Endothelial cell (in vitro differentiated cells): ENCODE data around the gene LRRC8B. TPM values are rescaled to one million over a fixed set of nuclear protein-coding genes. Genes with fewer than 3 reads are reported as not detected.

ENCODE experiments used
- DNase-seq: peaks from one replicate; pipeline ENCODE4 v3.0.0; 2021; ENCODE audit warnings: low spot score
- H3K27ac Mint-ChIP-seq: one replicate; pipeline ENCODE4 v1.8.0; 2021; ENCODE audit warnings: mixed read lengths, inconsistent platforms; ENCODE audit not compliant: unreplicated experiment
- H3K27me3 Mint-ChIP-seq: one replicate; pipeline ENCODE4 v1.8.0; 2021; ENCODE audit warnings: mild to moderate bottlenecking, moderate library complexity, mixed read lengths, inconsistent platforms; ENCODE audit not compliant: unreplicated experiment
- H3K36me3 Mint-ChIP-seq: one replicate; pipeline ENCODE4 v1.8.0; 2021; ENCODE audit warnings: mild to moderate bottlenecking, low read depth, mixed read lengths, inconsistent platforms; ENCODE audit not compliant: unreplicated experiment
- H3K4me1 Mint-ChIP-seq: one replicate; pipeline ENCODE4 v1.8.0; 2021; ENCODE audit warnings: mild to moderate bottlenecking, mixed read lengths, inconsistent platforms; ENCODE audit not compliant: unreplicated experiment
- H3K4me3 Mint-ChIP-seq: one replicate; pipeline ENCODE4 v1.8.0; 2021; ENCODE audit warnings: mild to moderate bottlenecking, mixed read lengths, inconsistent platforms; ENCODE audit not compliant: unreplicated experiment
- H3K9me3 Mint-ChIP-seq: one replicate; pipeline ENCODE4 v1.8.0; 2021; ENCODE audit warnings: mixed read lengths, inconsistent platforms; ENCODE audit not compliant: unreplicated experiment
- total RNA-seq: library from RNA; stranded (reverse); fragmentation: NEBNext Ultra II Directional; extraction: Animal tissue kit (Norgen Biotek cat#: 25700); gene quantifications from one replicate; pipeline ENCODE4 v1.2.1, GENCODE V29; 2021; ENCODE audit not compliant: unreplicated experiment
- TF ChIP-seq, protein P1 (sequence below): fragments of 200-600 bp; sonication (generic); IDR thresholded peaks from one replicate; pipeline ENCODE4 v1.5.0; 2021; ENCODE audit warnings: antibody characterized with exemption; ENCODE audit not compliant: unreplicated experiment

The LRRC8B gene
- total RNA-seq, 1 donor from 2014 or later: 14.5 TPM

DNA sequence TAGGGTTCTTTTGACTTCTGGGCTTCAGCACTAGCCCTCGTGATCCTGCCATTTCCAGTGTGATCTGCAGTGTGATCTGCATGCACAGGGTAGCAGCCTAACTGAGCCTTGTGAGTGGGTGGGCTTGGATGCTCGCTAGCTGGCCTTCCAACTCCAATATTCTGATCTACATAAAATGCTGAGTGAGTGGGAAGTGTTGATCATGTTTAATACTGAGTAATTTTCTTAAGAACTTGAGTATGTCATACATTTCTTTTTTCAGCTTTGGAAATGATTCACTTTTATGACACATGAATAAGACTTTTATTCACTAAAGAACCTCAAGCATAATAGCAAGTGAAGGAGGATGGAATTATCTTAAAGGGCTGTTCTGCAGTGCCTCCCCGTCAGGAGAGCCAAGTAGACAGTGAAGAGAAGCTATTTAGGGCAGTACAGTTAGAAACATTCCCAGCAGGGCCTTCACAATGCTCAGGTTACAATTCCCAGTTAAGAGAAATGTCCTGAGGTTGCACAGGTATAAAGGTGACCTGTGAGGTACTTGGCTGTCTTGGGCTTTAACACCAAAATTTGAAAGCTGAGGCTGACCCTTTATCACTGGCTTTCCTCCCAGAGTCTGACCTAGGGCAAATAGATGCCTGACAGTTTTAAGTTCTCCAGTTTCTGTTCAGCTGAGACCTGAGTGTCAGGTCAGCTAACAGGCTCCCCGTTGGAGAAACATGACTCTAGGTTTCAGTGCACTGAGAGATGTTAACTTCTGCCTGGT, 79.2 kb downstream of the LRRC8B start:
- peaks cover 13% of the 10 kb centered on the region for H3K4me1 Mint-ChIP-seq
- H3K4me3 Mint-ChIP-seq: no peak overlapping the region
- DNase-seq: no peak
- H3K9me3 Mint-ChIP-seq: no peaks in the 10 kb centered on the region
- no peaks in the 10 kb centered on the region for H3K27me3 Mint-ChIP-seq
- TF ChIP-seq, protein P1, sequence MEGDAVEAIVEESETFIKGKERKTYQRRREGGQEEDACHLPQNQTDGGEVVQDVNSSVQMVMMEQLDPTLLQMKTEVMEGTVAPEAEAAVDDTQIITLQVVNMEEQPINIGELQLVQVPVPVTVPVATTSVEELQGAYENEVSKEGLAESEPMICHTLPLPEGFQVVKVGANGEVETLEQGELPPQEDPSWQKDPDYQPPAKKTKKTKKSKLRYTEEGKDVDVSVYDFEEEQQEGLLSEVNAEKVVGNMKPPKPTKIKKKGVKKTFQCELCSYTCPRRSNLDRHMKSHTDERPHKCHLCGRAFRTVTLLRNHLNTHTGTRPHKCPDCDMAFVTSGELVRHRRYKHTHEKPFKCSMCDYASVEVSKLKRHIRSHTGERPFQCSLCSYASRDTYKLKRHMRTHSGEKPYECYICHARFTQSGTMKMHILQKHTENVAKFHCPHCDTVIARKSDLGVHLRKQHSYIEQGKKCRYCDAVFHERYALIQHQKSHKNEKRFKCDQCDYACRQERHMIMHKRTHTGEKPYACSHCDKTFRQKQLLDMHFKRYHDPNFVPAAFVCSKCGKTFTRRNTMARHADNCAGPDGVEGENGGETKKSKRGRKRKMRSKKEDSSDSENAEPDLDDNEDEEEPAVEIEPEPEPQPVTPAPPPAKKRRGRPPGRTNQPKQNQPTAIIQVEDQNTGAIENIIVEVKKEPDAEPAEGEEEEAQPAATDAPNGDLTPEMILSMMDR: no peak
- no peaks in the 10 kb centered on the region for H3K36me3 Mint-ChIP-seq
- H3K27ac Mint-ChIP-seq: no peak overlapping the region

DNA sequence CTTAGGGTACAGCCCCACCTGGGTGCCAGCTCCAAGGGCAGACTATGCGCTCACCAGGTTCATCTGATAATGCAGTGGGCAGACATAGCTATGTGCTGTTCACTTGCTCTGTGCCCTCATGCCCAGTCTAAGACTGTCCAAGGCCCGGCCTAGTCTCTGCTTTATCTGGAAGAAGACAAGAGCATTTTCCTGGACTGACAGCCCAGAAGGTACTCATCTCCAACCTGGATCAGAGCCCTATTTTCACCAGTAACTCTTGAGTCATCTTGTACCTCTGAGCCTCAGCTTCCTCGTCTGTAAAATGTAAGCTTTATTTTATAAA, 79.7 kb downstream of the LRRC8B start:
- Mint-ChIP-seq H3K4me1 (peaks cover 14% of the 10 kb centered on the region), H3K4me3 (no peak overlapping the region), H3K9me3 (no peaks in the 10 kb centered on the region), H3K27ac (no peak overlapping the region), H3K27me3 (no peaks in the 10 kb centered on the region), H3K36me3 (no peaks in the 10 kb centered on the region)
- no peak for DNase-seq
- TF ChIP-seq, protein P1: no peak

DNA sequence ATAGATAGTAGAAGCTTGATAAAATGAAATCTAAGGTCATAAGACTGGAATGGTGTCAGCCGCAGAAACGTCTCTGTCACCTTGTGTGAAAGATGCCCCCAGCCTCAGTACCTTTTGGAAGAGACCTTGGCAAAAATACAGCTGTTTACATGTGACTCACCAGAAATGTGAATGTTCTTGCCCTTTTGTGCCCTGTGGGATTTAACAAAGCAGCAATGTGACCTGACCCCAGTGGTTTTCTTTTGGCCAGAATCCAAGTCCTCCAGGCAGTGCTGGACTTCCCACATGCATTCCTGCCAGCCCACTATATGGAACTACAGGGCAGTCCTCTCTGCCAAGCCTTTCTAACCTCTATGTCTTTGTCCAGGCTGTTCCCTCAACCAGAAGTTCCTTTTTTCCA, 81.1 kb downstream of the LRRC8B start:
- Mint-ChIP-seq H3K36me3 (peaks cover under 1% of the 10 kb centered on the region), H3K4me3 (no peak overlapping the region), H3K4me1 (peaks cover 17% of the 10 kb centered on the region), H3K27ac (no peak overlapping the region), H3K9me3 (no peaks in the 10 kb centered on the region), H3K27me3 (no peaks in the 10 kb centered on the region)
- no peak for DNase-seq
- TF ChIP-seq, protein P1: no peak

DNA sequence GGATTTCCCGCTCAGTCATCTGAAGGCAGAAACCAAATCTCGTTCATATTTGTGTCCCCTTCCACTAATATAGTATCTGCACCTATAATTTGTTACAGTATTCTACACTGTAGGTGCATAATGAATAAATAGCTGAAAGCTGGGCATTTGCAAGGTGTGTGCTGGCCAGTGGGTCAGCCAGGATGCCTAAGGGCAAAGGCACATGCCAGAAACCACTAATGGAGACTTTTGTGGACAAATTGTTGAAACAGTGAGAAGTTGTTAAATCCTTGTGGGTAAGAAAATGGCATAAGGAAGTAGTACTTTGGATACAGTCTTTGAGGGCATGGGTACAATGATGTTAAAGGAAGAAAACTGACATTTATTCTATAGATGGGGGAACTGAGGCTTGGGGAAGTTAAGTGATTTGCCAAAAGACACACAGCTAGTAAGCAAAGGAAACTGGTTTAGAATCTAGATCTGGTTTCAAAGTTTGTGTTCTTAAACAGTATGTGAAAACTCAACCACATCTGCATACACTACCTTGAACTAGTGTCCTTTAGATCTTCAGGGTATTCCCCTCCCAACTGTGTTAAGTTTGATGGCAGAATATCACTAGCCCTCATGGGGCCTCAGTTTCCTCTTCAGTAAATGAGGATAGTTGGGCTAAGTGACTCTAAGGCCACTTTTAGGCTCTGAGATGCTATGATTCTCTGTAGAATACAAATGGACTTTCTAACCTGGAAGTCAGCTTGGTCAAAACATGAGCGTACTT, 81.8 kb downstream of the LRRC8B start:
- Mint-ChIP-seq H3K27me3 (no peaks in the 10 kb centered on the region), H3K27ac (no peak overlapping the region), H3K4me1 (peaks cover 17% of the 10 kb centered on the region), H3K36me3 (peaks cover 3% of the 10 kb centered on the region), H3K9me3 (no peaks in the 10 kb centered on the region), H3K4me3 (no peak overlapping the region)
- TF ChIP-seq, protein P1: no peak
- DNase-seq: no peak

DNA sequence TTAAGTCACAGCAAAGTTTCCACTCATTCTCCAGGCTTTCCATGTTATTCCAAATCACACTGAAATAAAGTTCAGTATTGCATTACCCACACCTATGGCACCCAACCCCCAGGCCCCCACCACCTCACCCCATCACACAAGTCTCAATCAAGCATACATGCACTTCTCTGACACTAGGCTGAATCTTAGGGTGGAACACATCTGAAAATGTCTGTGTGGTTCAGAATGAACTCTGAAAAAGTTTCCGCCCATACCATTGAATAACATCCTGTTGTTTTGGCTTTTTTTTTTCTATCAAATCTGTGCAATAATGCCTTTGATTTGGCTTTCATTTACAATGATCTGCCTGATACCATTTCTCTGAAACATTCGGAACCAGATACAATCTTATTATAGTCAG, 82.5 kb downstream of the LRRC8B start:
- Mint-ChIP-seq H3K4me3 (no peak overlapping the region), H3K36me3 (peaks cover 3% of the 10 kb centered on the region), H3K27ac (no peak overlapping the region), H3K27me3 (no peaks in the 10 kb centered on the region), H3K4me1 (peaks cover 17% of the 10 kb centered on the region), H3K9me3 (no peaks in the 10 kb centered on the region)
- TF ChIP-seq, protein P1: no peak
- DNase-seq: no peak
